Fibroblast of villous mesenchyme (primary cell): ENCODE measurements around the gene SUSD6. TPM values are rescaled to one million over a fixed set of nuclear protein-coding genes. Genes with fewer than 3 reads are reported as not detected.
"Not testable (repeated sequence)": the region's sequence is repeated elsewhere in the genome, so short reads cannot be mapped to it uniquely, and the experiment has no call there.

Experiments
- DNase-seq: peaks from one replicate; pipeline ENCODE4 v3.0.0-alpha.2; 2010; ENCODE audit warnings: low read depth
- H3K4me3 ChIP-seq: 2 replicates; pipeline ENCODE4 v1.5.1; 2011; ENCODE audit warnings: low read depth, mild to moderate bottlenecking, low read length
- total RNA-seq: library from RNA; depleted of rRNA; stranded (reverse); fragments of >200 nt; gene quantifications from 2 replicates; pipeline ENCODE4 v1.2.3, GENCODE V29; 2012
- TF ChIP-seq, protein P1 (sequence below): IDR thresholded peaks from 2 replicates; pipeline ENCODE4 v1.5.1; 2012; ENCODE audit warnings: low read depth, mild to moderate bottlenecking, low read length; ENCODE audit not compliant: insufficient read depth

SUSD6 gene
- total RNA-seq, 1 donor = 12.5 TPM

DNA sequence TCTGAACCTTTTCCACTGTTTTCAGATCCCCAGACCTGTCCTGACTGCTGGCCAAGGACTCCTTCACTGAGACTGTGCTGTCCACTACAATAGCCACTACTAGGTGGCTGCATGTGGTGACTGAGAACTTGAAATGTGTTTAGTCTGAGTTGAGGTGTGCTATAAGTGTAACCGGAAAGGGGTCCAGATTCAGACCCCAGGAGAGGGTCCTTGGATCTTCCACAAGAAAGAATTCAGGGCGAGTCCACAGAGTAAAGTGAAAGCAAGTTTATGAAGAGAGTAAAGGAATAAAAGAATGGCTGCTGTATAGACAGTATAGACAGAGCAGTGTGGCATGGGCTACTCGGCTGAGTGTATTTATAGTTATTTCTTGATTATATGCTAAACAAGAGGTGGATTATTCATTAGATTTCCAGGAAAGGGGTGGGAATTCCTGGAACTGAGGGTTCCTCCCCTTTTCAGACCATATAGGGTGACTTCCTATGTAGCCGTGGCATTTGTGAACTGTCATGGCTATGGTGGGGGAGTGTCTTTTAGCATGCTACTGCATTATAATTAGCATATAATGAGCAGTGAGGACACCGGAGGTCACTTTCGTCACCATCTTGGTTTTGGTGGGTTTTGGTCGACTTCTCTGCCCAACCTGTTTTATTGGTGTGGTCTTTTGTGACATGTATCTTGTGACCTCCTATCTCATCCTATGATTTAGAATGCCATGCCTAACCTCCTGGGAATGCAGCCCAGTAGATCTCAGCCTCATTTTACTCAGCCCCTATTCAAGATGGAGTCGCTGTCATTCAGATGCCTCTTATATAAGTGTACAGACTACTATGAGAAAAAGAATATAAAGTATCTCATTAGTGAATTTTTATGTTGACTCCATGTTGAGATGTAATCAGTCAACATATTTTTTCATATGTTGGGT, 85.5 kb downstream of the SUSD6 start:
- no peak for DNase-seq
- H3K4me3 ChIP-seq = no peak overlapping the region
- TF ChIP-seq, protein P1, sequence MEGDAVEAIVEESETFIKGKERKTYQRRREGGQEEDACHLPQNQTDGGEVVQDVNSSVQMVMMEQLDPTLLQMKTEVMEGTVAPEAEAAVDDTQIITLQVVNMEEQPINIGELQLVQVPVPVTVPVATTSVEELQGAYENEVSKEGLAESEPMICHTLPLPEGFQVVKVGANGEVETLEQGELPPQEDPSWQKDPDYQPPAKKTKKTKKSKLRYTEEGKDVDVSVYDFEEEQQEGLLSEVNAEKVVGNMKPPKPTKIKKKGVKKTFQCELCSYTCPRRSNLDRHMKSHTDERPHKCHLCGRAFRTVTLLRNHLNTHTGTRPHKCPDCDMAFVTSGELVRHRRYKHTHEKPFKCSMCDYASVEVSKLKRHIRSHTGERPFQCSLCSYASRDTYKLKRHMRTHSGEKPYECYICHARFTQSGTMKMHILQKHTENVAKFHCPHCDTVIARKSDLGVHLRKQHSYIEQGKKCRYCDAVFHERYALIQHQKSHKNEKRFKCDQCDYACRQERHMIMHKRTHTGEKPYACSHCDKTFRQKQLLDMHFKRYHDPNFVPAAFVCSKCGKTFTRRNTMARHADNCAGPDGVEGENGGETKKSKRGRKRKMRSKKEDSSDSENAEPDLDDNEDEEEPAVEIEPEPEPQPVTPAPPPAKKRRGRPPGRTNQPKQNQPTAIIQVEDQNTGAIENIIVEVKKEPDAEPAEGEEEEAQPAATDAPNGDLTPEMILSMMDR = no peak

DNA sequence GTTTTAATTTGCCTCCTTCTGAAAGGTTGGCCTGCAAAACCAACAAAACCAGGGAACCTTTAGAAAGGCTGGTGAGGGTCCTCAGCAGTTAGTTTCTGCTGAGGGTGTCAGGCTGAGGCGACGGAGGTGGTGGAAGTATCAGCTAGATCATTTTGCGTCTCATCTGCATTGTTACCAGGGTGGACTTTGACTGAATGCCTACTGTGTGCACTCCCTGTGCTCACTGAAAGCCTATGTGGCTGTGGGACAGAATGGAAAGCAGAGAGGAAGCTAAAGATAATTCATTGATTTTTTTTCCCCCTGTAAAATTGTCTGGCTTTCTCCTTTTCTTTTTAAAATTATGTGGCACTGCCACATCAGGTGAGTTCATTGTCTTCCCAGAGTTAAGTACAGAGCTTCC, 87.2 kb downstream of the SUSD6 start:
- no peak overlapping the region for H3K4me3 ChIP-seq
- no peak for DNase-seq

DNA sequence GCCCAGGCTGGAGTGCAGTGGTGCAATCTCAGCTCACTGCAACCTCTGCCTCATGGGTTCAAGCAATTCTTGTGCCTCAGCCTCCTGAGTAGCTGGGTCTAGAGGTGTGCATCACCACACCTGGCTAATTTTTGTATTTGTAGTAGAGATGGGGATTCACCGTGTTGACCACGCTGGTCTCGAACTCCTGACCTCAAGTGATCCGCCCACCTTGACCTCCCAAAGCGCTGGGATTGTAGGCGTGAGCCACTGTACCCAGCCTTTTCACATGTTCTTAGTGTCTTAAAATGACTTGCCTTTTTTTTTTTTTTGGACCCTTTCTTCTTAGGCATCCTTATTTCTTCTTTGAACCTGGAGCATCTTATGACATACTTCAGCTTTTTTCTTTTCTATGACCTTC, 87.8 kb downstream of the SUSD6 start:
- not testable (repeated sequence) for DNase-seq, H3K4me3 ChIP-seq

More for the DNA sequence above, 87.2 kb downstream of the SUSD6 start:
- TF ChIP-seq, protein P1 = no peak

DNA sequence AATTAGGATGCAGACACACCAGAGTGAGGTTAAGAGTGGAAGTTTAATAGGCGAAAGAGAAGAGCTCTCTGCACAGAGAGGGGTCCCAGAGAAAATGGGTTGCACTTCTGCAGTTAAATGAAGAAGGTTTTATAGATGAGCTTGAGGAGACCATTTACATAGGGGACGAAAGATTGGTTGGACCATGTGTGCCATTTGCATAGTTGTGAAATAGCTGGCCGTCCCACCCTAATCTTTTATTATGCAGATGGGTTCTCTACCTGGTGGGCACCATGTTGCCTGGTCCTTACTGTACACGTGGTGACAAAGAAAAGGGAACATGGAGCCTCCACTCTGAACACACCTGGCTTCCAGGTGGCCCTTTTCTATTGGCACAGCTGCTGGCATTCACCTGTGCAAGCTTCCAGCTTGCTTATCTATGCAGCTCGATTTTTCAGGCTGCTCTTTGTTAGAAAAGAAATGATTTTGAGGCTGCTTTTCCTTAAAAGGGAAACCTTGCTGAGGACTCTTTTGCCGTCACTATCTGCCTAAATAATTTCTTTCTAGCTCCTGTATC, 88.4 kb downstream of the SUSD6 start:
- TF ChIP-seq, protein P1 = no peak
- no peak overlapping the region for H3K4me3 ChIP-seq

DNA sequence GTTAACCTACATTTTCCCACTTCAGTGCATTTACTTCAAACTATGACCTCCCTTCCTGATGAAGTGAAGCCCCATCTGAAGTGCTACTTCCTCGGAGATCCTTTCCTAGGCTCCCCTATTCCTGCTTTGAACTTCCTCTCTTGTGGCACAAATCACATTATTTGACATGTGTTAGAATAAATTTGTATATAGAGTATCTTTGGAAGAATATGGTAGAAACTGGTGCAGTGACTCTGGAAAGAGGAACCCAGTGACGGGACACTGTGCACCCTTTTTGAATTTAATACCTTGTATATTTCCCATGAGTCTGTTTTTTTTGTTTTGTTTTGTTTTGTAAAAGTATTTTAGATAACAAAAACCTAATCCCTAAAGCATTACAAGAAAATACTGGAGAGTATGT, 89.2 kb downstream of the SUSD6 start:
- H3K4me3 ChIP-seq = no peak overlapping the region
- TF ChIP-seq, protein P1 = no peak
- no peak for DNase-seq

More for the DNA sequence above, 88.4 kb downstream of the SUSD6 start:
- DNase-seq = no peak

DNA sequence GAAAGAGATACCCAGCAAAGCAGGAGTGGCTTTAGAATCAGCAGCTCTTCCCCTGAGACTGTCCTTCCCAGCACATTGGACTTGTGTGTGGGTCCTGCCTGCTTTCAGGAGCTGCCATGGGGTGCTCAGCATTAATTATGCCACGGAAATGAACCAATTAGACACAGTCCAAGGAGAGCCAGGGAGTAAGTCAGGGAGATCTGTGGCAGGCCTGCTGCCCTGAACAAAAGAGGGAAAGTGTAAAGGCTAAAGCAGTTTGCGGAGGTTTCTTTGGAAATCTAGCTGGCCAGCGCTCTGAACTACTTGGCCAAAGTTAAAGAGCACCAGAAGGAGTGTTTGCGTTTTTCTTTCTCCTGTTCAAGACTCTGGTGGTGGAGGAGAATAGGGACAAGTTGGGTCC, 89.9 kb downstream of the SUSD6 start:
- H3K4me3 ChIP-seq = no peak overlapping the region

DNA sequence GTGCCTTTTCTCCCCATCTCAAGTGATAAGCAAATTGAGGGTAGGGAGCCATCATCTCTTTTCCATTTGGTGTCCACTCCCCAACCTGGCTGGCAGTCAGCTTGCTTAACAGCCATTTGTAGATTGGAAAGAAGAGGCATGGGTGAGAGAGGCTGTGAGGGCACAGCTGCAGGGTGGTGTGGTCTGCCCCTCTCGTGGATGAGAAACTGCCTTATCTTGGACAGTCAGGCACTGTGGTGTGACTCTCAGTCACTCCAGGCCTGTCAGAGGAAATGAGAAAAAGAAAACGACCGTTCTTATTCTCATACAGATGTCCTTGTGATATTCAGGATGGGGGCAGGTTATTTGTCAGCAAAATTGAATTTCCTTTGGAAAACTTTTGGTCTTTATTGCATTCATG, 90.5 kb downstream of the SUSD6 start:
- no peak overlapping the region for H3K4me3 ChIP-seq
- TF ChIP-seq, protein P1 = no peak
- DNase-seq = no peak

More for the DNA sequence above, 89.9 kb downstream of the SUSD6 start:
- TF ChIP-seq, protein P1 = no peak
- no peak for DNase-seq
